Neutrophil (primary cell): ENCODE measurements around the gene TSEN2.

ENCODE experiments used
- H3K27ac ChIP-seq: fragments of 200-600 bp; sonication (generic); 2 replicates; pipeline ENCODE4 v1.5.1; 2016; ENCODE audit warnings: mild to moderate bottlenecking, moderate library complexity
- H3K27me3 ChIP-seq: fragments of 200-600 bp; sonication (generic); 2 replicates; pipeline ENCODE4 v1.6.0; 2016; ENCODE audit warnings: mild to moderate bottlenecking
- H3K36me3 ChIP-seq: fragments of 200-600 bp; sonication (generic); 2 replicates; pipeline ENCODE4 v1.5.1; 2017
- H3K4me1 ChIP-seq, 2 experiments: fragments of 200-600 bp in 1 of 2; sonication (generic) in 1 of 2; 1 replicate in 1 of 2; 2 replicates in 1 of 2; pipeline versions ENCODE4 v1.5.1 to v1.6.1; 2013 to 2016; ENCODE audit warnings: low read depth in 1 of 2, low read length in 1 of 2, mild to moderate bottlenecking in 1 of 2, moderate library complexity in 1 of 2; ENCODE audit not compliant: control insufficient read depth in 1 of 2, insufficient read depth in 1 of 2
- H3K4me3 ChIP-seq, 2 experiments: fragments of 200-600 bp in 1 of 2; sonication (generic) in 1 of 2; 1 replicate in 1 of 2; 2 replicates in 1 of 2; pipeline ENCODE4 v1.5.1; 2013 to 2016; ENCODE audit warnings: low read depth in 1 of 2, low read length in 1 of 2, mild to moderate bottlenecking in 1 of 2, moderate library complexity in 1 of 2
- H3K9me3 ChIP-seq: fragments of 200-600 bp; sonication (generic); 2 replicates; pipeline ENCODE4 v1.5.1; 2016
- CTCF ChIP-seq: fragments of 200-600 bp; sonication (generic); IDR thresholded peaks from 2 replicates; pipeline ENCODE4 v1.5.1; 2016; ENCODE audit warnings: antibody characterized with exemption

TSEN2 gene

DNA sequence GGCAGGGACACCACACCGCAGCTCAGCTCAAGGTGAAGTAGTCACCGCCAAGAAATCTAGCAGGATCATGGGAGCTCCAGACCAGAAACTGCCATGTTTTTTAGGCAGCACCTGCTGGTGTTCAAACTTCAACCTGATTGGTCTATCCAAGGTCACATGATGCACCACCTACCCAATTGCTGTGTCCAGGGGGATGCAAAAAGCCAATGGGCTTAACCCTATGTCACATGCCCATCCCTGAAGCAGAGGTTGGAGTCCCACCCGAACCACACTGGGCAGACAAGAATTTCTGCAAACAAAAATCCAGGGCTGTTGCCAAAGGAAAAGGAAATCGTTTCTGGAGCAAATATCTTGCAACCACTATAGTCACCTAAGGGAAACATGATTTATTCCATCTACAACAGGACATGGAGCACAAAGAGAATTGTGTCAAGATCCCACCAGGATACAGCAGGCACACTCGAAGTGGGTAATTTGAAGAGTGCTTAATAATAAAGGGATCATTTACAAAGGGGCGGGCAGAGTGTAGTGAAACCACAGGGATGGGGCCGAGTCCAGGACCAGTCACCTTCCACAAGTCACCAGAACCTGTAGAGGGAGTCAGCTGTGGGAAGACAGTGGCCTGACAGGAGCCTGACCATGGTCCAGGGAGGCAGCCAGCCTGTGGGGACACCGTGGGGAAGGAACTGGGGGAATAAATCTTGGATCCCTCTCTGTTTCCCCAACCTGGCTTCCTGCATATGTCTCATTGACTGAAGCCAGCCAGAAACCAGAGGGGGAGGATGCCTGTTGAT, 34.2 kb upstream of the TSEN2 start:
- no peak overlapping the region for H3K27ac ChIP-seq
- no peak for TF ChIP-seq CTCF
- peaks cover 15% of the 10 kb centered on the region for H3K27me3 ChIP-seq
- H3K9me3 ChIP-seq: no peaks in the 10 kb centered on the region
- H3K4me3 ChIP-seq: no peak overlapping the region
- H3K4me1 ChIP-seq: peaks cover 15 to 16% of the 10 kb centered on the region in 2 experiments
- H3K36me3 ChIP-seq: no peaks in the 10 kb centered on the region

- Histone ChIP-seq H3K4me3 (no peak overlapping the region), H3K36me3 (no peaks in the 10 kb centered on the region), H3K27ac (no peak overlapping the region), H3K27me3 (peaks cover 3% of the 10 kb centered on the region), H3K4me1 (peaks cover 15 to 16% of the 10 kb centered on the region in 2 experiments), H3K9me3 (no peaks in the 10 kb centered on the region)
- TF ChIP-seq CTCF: no peak
Observed at GRCh38 chr3:12451481-12451880, 32.8 kb upstream of the TSEN2 start.

DNA sequence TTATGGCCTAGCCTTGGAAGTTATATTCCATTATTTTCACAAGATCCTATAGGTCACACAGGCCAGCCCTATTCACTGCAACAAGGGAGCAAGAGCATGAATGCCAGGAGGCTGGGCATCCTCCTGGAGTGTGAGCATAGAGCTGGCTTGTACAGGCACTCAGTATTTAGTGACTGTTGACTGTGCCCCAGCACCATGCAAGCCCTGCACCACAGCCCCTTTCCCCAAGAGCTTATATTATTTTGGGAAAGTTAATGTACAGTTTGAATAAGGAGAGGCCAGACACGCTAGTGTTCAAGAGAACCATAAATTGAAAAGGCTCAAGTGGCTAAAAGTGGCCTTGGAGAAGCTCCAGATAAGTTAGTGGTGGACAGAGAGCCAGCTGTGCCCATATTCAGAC, 32.3 kb upstream of the TSEN2 start:
- Histone ChIP-seq H3K4me1 (peaks cover 15 to 16% of the 10 kb centered on the region in 2 experiments), H3K27ac (no peak overlapping the region), H3K27me3 (no peaks in the 10 kb centered on the region), H3K9me3 (no peaks in the 10 kb centered on the region), H3K36me3 (no peaks in the 10 kb centered on the region), H3K4me3 (no peak overlapping the region)
- no peak for TF ChIP-seq CTCF

- TF ChIP-seq CTCF: no peak
- H3K27ac ChIP-seq: no peak overlapping the region
Observed at GRCh38 chr3:12452361-12453330, 31.6 kb upstream of the TSEN2 start.

GRCh38 chr3:12454076-12454815, 30.0 kb upstream of the TSEN2 start:
- Histone ChIP-seq H3K4me1 (peaks cover 33 to 37% of the 10 kb centered on the region in 2 experiments), H3K9me3 (no peaks in the 10 kb centered on the region), H3K27me3 (no peaks in the 10 kb centered on the region), H3K27ac (no peak overlapping the region), H3K36me3 (no peaks in the 10 kb centered on the region), H3K4me3 (no peak overlapping the region)
- TF ChIP-seq CTCF: no peak

More at GRCh38 chr3:12452361-12453330, 31.6 kb upstream of the TSEN2 start:
- Histone ChIP-seq H3K27me3 (no peaks in the 10 kb centered on the region), H3K36me3 (no peaks in the 10 kb centered on the region), H3K9me3 (no peaks in the 10 kb centered on the region), H3K4me3 (no peak overlapping the region), H3K4me1 (peaks cover 18 to 21% of the 10 kb centered on the region in 2 experiments)
